Umbilical cord (tissue), 2 donors: ENCODE results near the gene TMTC1. TPM values are rescaled to one million over a fixed set of nuclear protein-coding genes. Genes with fewer than 3 reads are reported as not detected.
A peak's percentile ranks its signal among the peaks of the same experiment; 100 is the strongest.

Experiments used
- DNase-seq: peaks from one replicate; pipeline ENCODE4 v3.0.0-alpha.2; 2015; ENCODE audit warnings: low spot score
- total RNA-seq: library from RNA; depleted of rRNA; stranded (reverse); fragments of >200 nt; gene quantifications from one replicate; pipeline ENCODE4 v1.2.3, GENCODE V29; 2014; ENCODE audit warnings: low replicate concordance; ENCODE audit not compliant: insufficient read depth

Gene TMTC1
- total RNA-seq, 1 donor from 2014 or later: 12.8 TPM

DNA sequence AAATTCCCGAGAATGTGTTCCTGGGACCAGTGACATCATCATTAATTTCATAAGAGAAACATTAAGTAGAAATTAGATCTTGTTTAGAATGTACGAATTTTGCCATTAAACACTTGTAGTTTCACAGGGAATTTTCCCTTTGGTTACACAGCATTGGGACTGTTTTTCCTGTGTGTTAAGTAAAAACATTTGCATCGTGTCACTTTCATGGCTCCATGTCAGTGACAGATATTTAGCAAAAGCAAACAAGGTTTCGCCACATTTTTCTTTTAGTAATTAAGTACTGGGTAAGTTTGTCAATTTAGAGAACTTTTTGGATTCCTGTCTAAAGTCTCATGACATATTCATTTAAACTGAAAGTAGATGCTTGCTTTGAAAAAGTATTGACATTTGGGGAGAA is 240.7 kb downstream of the TMTC1 start:
- DNase-seq: no peak

DNA sequence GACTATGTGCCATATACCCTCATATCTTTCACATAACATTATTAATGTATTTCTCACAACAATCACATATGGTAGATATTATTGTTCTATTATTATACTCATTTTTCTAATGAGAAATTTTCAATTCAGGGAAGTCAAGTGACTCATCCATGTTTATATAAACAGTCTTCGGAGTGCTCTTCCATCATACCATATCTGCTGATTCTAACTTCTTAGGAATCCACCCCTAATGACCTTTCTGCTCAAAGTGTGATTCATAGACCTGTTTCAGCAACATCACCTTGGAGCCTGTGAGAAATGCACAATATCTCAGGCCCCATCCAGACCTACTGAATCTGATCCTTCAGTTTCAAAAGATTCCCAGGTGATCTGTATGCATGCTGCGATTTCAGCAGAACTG is 246.4 kb downstream of the TMTC1 start:
- no peak for DNase-seq

DNA sequence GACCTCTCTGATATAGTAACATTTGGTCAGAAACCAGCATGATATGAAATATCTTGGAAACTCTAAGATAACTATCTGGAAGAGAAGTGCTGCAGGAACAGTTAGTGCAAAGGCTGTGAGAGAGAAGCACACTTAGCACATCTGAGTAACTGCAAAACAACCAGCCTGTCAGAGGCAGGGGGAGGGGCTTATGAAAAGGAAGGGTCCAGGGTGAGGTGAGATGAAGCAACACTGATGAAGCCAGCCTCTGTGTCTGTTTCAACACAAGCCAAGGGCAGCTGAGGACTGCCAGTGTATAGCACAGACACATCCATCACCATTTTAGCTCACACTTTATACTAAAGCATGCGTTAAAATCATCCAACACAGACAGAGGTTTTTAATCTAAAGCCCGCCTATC is 248.8 kb downstream of the TMTC1 start:
- DNase-seq: no peak

DNA sequence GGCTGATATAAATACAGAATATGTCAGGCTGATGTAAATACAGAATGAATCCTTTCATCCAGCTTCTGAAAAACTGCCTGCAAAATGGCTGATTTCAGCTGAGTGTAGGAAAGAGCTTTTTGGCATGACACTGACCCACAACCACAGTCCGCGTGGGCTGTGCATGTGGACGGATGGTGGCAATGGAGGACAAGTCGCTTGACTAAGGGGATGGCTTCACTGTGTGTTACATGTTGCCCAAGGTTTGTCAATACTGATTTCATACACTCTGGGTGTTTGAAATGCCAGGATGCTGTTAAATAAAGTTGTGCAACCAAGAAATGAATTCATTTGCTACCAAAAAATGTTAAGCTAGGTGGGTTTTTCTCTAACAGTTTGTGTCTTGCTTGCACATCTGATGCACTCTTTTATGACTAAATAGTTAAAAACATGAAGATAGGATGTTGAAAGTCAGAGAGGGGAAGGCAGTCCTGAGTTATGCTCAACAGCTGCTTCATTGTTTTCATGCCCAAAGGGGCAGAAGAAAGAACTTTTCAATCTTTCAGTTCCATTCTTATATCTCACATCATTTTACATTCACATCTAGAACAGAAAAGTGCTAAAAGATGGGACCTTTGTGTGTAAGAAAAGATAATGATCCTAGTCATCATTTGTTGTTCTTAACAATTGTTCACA is 249.8 kb downstream of the TMTC1 start:
- no peak for DNase-seq

DNA sequence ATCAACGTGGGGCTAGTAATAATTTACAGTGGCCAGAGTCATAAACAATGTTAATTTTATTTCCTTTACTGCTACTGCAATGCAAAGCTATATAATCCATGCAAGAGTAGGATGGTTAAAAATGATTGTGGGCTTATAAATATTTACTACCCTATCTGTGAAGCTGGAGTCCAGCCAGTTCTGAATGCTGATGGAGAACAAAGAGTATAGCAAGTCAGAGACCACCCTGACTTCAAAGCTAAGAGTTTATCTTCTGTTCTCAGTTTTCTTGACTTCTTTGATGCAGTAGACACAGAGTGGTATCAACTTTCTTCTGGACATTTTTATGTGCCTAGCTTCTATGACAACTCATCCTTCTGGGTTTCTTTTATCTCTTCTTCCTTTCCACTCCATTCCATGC is 252.3 kb downstream of the TMTC1 start:
- DNase-seq: no peak

DNA sequence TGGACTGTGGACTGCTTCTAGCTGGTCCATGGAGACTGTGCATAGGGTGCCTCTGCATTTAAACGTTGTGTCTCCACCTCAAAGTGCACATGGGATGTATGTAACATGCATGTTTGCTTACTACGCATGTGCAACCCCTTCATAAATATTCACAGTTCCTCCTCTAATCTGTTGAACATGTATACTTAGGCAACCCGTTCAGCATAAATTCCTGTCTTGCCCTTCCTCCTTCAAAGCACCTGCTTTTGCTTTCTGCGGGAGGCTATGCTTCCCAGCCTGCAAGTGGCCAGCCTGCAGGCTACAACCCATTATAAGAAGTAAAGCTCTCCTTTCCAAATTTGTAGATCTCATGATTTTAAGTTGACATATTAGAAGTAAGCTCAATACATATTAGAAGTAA is 253.3 kb downstream of the TMTC1 start:
- DNase-seq: no peak

DNA sequence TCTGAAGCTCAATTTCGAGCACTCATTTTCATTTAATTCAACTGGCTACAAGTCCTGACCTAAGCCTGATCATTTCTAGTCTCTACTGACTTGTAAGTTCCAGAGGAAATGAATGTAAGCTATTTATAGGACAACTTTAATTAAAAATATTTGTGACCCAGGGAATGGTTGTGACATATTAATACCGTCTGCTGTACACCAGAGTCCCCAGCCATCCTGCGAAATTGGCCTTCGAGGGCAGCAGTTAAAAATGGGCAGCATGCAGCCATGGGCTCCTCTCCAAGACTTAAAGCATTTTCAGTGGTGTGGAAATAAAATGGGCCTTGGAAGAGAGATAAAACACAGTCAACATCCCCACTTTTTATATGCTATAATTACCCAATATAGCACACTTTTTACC is 255.6 kb downstream of the TMTC1 start:
- DNase-seq: no peak

DNA sequence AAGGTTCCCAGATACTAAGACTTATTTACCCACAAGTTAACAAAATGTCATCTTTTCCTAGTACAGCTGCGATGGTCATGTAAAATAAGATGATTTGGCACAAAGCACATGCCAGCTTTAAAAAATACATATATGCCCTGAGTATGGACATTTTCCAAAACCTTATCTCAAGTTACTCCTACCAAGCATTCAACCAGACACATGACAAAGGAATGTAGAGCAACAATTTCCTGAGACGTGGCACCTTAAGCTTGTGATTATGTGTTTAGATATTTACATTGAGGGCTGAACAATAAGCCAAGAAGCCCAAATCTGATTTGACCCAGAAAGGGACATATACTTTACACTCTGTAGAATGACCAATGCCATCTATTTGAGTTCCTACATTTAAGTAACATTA is 261.8 kb downstream of the TMTC1 start:
- no peak for DNase-seq

DNA sequence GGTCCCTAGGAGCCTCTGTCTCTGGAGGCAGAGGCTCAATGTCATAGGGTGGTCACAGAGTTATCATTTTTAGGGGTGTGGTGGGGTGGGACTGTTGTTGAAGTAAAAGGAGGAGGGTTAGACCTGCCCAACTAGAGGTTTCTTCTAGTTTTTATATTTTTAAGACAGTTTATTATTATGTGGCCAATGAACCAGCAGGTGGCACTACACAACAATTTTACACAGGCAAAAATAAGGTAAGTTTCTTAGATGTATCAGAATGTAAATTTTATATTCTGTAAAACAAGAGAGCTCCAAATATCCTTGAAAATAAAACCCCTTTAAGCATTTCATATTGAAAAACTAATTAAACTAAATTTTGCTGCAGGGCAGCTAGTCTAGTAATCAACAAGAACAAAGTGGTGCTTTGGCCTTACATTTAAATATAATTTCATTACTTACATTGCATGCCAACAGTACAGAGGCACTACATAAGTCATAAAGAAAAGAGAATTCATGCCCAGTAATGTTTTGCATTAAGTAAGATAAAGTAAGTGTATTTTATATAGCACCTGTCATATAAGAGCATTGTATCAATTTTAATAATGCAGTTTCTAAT is 264.1 kb downstream of the TMTC1 start:
- peak; percentile 61 for DNase-seq

DNA sequence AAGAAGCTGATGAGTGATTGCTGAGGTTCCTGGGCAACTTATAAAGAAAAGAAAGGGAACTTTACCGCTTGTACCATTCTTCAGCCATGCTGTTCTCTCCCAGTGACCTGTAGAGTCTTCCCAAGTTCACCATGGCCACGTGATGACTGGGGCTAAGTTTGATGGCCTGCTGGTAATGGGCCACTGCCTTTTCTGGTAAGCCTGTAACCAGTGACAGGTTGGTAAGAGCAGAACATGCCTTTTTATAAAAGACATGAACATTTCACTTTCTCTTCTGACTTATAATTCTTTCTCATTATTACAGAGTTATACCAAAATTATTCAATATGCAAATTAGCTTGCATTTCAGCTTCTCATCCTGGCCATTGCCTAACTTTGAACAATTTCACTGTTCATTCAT is 265.3 kb downstream of the TMTC1 start:
- DNase-seq: no peak

DNA sequence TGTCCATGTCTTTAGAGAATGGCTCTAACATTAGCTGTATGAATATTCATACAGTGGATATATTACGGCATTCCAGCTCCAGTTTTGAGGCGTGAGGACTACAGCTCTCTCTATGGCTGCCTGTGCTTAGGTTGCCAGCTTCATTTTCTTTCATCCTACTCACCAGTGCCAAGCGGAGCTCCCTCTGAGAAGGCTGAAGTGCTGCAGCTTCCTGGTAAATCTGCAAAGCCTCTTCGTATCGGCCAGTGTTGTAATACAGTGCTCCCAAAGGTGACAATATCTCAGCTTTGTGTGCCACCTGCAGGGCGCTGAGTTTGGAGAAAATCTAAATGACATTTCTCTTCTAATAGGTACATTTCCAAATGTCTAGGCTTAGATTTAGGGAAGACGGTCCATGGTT is 266.5 kb downstream of the TMTC1 start:
- no peak for DNase-seq

DNA sequence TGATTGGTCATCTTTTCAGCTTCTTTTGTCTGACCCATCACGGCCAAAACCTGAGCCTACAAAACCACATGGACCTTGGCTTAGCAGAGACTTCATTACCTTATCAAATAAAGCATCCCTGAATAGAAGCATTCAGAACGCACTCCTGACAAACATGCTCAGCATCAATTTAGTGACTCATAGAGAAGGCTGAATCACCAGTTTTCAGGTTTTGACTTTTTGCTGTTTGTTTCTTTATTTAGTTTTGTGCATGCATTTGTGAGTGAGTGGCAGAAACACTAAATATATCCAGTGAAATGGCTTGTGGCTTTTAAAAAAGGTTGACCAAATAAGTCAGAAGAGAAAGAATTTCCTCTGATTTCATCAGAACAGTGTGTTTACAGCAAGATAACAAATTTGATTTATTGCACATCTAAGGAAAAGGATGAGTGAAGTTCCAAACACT is 267.3 kb downstream of the TMTC1 start:
- DNase-seq: no peak

DNA sequence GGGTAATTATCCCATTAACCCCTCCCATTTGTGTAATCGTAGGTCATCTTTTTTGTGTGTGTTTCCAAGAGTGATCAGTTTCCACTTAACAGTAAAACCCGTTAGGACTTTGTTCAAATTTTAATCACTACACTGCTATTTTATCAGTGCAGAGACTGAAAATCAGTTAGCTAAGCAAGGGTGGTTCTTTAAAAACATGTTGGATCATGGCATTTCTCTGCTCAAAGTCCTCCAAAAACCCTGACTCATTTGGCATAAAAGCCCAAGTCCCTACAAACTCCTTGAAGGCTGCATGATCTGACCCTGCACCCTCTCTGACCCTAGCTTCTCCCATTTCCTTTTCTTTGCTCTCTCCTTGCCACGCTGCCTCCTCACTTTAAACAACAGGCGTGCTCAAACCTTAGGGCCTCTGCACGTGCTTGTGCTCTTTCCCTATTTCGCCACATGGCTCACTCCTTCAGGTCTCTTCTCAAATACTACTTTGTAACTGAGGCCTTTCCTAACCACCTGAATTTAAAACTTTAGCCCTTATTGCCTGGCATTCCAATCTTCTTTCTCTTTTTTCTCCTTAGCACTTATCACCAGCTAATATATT is 273.1 kb downstream of the TMTC1 start:
- DNase-seq: no peak

DNA sequence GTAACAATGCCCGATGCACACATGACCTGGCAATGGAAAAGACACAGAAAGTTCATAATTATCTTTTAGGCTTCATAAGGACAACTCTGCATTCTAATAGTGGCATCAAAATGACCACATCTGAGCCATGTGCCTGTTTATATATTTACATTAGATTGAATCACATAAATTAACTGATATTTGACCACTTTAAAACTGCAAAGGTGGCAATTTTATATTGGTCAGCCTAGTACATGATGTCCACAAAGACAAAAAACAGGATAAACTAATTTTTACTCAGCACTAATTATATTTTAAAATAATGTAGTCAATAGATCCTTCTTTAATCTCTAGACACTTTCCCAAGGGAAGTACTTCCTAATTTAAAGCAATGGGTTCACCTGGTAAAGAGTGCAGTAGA is 274.2 kb downstream of the TMTC1 start:
- DNase-seq: no peak

DNA sequence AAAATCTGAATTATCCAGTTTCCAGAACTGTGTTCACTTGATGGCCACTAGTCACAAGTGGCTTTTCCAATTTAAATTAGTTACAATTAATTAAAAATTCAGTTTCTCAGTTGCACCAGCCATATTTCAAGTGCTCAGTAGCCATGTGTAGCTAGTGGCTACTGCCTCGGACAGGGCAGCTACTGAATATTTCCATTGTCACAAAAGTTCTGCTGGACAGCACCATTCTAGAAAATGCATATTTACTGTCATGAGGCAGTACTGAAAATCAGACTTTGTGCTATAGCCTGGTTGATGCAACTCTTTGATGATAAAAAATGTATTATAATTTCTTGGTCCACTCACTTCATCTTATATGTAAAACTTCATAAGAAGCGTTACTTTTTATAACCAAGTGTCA is 274.8 kb downstream of the TMTC1 start:
- DNase-seq: no peak

DNA sequence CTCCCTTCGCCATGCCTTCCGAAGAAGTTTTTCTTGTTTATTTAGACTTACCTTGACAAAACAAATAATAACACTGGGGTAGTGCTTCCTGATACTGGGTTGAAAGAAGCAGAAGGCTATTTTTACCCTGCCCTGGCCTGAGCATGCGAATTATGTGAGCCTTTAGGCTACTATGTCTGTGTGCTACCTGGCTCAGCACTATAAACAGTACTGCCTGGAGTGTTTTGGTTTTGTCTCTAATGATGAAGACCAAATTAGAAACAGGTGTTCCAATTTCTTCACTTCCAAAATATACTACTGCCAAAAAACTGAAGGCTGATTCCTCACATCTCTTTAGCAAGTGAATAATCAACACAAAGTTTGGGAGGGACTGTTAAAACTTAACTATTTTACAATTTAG is 278.6 kb downstream of the TMTC1 start:
- no peak for DNase-seq

DNA sequence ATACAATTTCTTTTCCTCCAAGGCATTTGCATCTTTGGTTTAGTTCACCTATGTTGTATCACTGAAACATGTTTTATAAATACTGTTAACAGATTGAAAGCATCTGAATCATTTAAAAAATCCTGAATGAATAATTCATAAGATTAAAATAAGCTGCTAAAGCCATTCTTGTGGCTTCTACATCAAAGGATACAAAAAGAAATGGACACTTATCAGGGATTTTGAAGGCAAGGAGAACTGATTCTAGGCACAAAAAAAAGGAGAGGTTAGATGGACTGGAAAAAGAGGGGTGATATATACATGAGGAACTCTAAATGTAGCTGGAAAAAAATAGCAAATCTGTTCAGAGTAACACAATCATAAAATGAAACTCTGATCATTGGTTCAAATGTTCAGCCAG is 280.5 kb downstream of the TMTC1 start:
- DNase-seq: no peak

DNA sequence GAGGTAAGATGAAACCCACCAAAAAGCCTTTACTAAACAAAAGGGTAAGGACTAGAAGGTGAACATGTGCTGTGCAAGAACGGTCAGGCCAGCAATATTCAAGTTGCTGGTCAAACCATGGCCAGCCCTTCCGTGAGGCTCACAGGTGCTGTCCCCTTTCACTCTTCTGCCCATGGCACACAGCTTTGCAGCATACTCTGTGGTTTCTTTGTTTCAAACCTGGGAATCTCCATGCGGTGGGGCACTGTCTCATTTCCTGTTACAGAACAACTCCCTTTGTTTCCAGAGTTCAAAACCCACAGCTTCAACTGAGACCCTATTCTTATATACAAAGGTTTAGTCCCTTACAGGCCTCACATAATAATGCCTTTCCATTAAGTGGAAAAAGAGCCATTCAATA is 284.5 kb downstream of the TMTC1 start:
- DNase-seq: no peak

DNA sequence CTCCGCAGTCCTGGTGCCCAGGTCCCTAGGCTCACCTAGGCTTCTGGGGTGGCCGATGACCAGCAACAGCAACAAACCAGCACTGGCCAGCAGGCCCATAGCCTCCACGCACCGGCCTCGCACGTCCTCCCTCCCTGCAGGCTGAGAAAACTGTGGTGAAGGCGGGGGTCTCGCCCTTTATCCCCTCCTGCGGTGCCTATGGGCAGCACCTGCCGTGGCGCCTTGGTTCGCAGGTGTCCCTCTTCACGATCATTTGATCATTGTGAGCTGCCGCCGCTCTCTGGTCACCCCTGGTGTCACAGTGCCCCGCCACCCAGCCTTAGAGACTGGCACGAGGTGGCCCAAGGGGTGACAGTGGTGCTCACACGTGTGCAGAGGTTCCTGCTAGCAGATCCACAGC is 286.2 kb downstream of the TMTC1 start, which contains the start of gene OVCH1:
TSS of gene OVCH1 (minus strand) at position 99 of the 400 bp plus-strand sequence. CDS start at position 99, 0 bp downstream.
- no peak for DNase-seq

DNA sequence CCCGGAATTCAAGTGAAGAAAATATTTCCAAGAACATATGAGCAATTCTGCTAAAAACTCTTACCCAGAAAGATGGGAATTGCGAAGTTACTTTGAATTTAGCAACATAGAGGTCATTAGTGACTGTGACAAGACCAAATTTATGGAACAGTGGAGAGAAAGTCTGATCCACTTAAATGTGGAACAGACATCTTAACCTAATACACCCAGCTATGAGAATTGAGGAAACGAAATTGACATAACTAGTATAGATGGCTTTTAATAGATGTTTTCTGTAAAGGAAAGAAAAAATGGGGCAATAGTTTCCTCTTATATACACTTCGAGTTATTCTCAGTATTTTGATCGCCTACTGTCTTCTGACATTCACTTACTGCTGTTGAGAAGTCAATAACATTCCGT is 290.9 kb downstream of the TMTC1 start:
- DNase-seq: no peak

DNA sequence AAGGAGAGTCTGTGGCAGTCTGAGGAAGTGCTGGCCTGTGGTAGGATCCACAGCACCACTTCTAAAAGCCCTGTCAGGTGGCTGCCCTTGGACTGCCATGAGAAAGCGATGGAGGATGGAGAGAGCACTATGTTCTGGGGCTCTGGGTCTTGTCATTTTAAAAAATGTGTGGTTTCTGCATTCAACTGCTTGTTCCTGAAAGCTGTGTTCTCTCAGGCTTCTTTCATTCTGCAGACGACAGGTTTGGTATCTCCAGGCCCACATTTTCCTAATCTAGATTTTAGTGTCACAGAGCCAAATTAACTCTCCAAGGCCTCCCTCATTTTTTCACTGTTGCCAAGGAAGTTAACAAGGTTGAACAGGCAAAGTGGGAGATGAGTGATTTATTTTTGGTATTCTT is 296.8 kb downstream of the TMTC1 start:
- no peak for DNase-seq

DNA sequence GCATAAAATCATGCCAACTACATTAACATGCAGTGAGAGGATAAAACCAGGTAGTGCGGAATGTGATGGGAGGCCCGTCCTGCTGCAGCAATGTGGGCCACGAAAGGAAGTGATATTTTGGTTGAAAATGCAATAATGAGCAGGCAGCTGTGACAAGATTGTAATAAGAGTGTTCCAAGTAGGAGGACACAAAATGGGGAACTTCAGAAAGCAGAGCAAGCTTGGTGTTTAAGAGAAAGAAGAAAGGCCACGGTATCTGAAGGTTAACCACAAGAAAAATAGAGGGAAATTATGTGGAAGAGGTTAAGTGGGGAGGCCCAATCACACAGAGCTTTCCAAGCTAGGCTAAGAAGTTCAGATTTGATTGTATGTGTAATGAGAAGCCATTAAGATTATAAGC is 320.5 kb downstream of the TMTC1 start:
- DNase-seq: no peak

DNA sequence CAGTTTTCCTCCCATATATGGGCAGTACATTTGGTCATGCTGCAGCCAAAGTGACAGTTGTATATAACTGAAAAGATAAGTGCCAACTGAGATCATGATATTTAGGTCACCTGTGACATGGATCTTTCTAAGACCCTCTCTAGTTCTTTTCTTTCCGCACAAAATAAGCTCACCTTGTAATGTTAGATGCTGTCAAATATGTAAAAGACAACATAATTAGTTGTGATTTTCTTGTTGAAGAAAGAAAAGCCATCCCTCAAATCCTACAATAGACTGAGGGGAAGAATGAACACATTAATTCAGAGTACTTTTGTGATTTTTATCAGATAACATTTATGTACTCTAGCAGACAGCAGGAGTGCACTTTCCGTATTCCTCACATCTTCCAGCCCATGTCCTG is 323.7 kb downstream of the TMTC1 start:
- no peak for DNase-seq
